ENCODE measurements around the gene ASB2. TPM values are rescaled to one million over a fixed set of nuclear protein-coding genes. Genes with fewer than 3 reads are reported as not detected.

ASB2 gene
- total and polyA plus RNA-seq, 2 of the 13 experiments (the other 11 are each of a cell fraction or from before 2014, with no cell fraction given) = 0.82 to 4.1 TPM

- peak; percentile 18; the same call in 1 of the 2 replicates for TF ChIP-seq ARID4A (CRISPR knock-in tag; IDR thresholded peaks at IDR 0.05; ENCODE audit: borderline replicate concordance)
- TF ChIP-seq HMG20B (CRISPR knock-in tag; conservative IDR thresholded peaks at IDR 0.05) = no peak
- no peak for TF ChIP-seq ZBTB21 (CRISPR knock-in tag; IDR thresholded peaks at IDR 0.05)
- peak; percentile 2 for TF ChIP-seq XRCC5 (optimal IDR thresholded peaks at IDR 0.05; ENCODE audit: low read length)
- TF ChIP-seq SP5 (CRISPR knock-in tag; IDR thresholded peaks at IDR 0.05; ENCODE audit: borderline replicate concordance, low read depth) = peak; percentile 22; the same call in 1 of the 2 replicates
- no peak for TF ChIP-seq NFE2L2 (IDR thresholded peaks at IDR 0.05; ENCODE audit: low read length)
- no peak for TF ChIP-seq BCL3 (CRISPR knock-in tag; IDR thresholded peaks at IDR 0.05)
- TF ChIP-seq PATZ1 (CRISPR knock-in tag; IDR thresholded peaks at IDR 0.05) = peak; percentile 85
- no peak for TF ChIP-seq PHB2 (IDR thresholded peaks at IDR 0.05; ENCODE audit: partially characterized antibody)
- 0 out of 2 replicates have a peak, but pooled peaks have one; percentile 24 for TF ChIP-seq ZBTB25 (CRISPR knock-in tag; IDR thresholded peaks at IDR 0.05)
- TF ChIP-seq MED13 (CRISPR knock-in tag; IDR thresholded peaks at IDR 0.05) = no peak
- 0 out of 2 replicates have a peak, but pooled peaks have one; percentile 5 for TF ChIP-seq MEIS2 (CRISPR knock-in tag; IDR thresholded peaks at IDR 0.05)
- TF ChIP-seq ZEB1 (IDR thresholded peaks at IDR 0.05; ENCODE audit: insufficient replicate concordance, low read depth) = no peak
- no peak for TF ChIP-seq ZNF775 (CRISPR knock-in tag; IDR thresholded peaks at IDR 0.05; ENCODE audit: borderline replicate concordance)
- TF ChIP-seq ZNF616 (CRISPR knock-in tag; IDR thresholded peaks at IDR 0.05; ENCODE audit: low read depth) = no peak
- TF ChIP-seq NFKB2 (CRISPR knock-in tag; IDR thresholded peaks at IDR 0.05; ENCODE audit: borderline replicate concordance) = no peak
- TF ChIP-seq DPF2 (CRISPR knock-in tag; IDR thresholded peaks at IDR 0.05; ENCODE audit: borderline replicate concordance, low read depth) = 0 out of 2 replicates have a peak, but pooled peaks have one; percentile 29
- no peak for TF ChIP-seq ZNF670 (CRISPR knock-in tag; IDR thresholded peaks at IDR 0.05; ENCODE audit: borderline replicate concordance)
- TF ChIP-seq ZNF33B (CRISPR knock-in tag; IDR thresholded peaks at IDR 0.05) = no peak
Observed at GRCh38 chr14:94022532-94023411, 46.4 kb upstream of the ASB2 start (continued).
